Mucosa of descending colon (tissue), 3 donors: ENCODE data around the gene CDK5RAP3. TPM values are rescaled to one million over a fixed set of nuclear protein-coding genes. Genes with fewer than 3 reads are reported as not detected.

Experiments used
- ATAC-seq: fragments of 200-7000 bp; cut with Tn5 transposase; one replicate; pipeline ENCODE4 v1.9.1; 2020; ENCODE audit warnings: mild to moderate bottlenecking, moderate library complexity
- DNase-seq, 3 donors: peaks; one replicate each; pipeline ENCODE4 v3.0.0-alpha.2; 2020
- H3K36me3 ChIP-seq: fragments of 200-600 bp; one replicate; pipeline ENCODE4 v1.8.0; 2021; ENCODE audit warnings: low read depth, mild to moderate bottlenecking
- H3K4me1 ChIP-seq: fragments of 200-600 bp; one replicate; pipeline ENCODE4 v1.8.0; 2021; ENCODE audit warnings: low read depth, mild to moderate bottlenecking
- H3K4me3 ChIP-seq: fragments of 200-600 bp; one replicate; pipeline ENCODE4 v1.8.0; 2021; ENCODE audit warnings: mild to moderate bottlenecking
- H3K9me3 ChIP-seq: fragments of 200-600 bp; one replicate; pipeline ENCODE4 v1.8.0; 2021; ENCODE audit warnings: mild to moderate bottlenecking
- intact Hi-C, 2 donors: fragments of 100-400 bp; cut with DNase I in 1 of 2; cut with micrococcal nuclease in 1 of 2; formaldehyde crosslinking; loops; one replicate each; pipeline versions ENCODE4 v1.11.0 to v1.11.1; 2022; cut with DNase I, micrococcal nuclease
- total RNA-seq, 3 donors: library from RNA; stranded (reverse); fragmentation: NEBNext Ultra II Directional in 2 of 3; extraction: Animal tissue kit (Norgen Biotek cat#: 25700) in 2 of 3; gene quantifications; one replicate each; pipeline versions ENCODE4 v1.2.1 to v1.2.4, GENCODE V29; 2021 to 2023
- TF ChIP-seq, protein P1 (sequence below): fragments of 200-600 bp; IDR thresholded peaks from one replicate; pipeline ENCODE4 v1.8.0; 2022; ENCODE audit warnings: antibody characterized with exemption, mild to moderate bottlenecking
- donor health status: DM: no; HTN: no; CAD: no; lungs with moderate emphysema.
- donor health status: DM: no; HTN: no; CAD: no.
- donor health status: DM: no; HTN: yes; CAD: no.

CDK5RAP3 gene
- total RNA-seq, 3 donors from 2014 or later = 136 to 215 (median 163) TPM

GRCh38 chr17:47980541-47980940 is 9.6 kb downstream of the CDK5RAP3 start:
- ATAC-seq (no peak), DNase-seq (no peak)
- Histone ChIP-seq H3K4me1 (no peaks in the 10 kb centered on the region), H3K36me3 (peaks cover 6% of the 10 kb centered on the region), H3K4me3 (no peak overlapping the region), H3K9me3 (no peaks in the 10 kb centered on the region)
- intact Hi-C loops = no loop called here
- TF ChIP-seq, protein P1, sequence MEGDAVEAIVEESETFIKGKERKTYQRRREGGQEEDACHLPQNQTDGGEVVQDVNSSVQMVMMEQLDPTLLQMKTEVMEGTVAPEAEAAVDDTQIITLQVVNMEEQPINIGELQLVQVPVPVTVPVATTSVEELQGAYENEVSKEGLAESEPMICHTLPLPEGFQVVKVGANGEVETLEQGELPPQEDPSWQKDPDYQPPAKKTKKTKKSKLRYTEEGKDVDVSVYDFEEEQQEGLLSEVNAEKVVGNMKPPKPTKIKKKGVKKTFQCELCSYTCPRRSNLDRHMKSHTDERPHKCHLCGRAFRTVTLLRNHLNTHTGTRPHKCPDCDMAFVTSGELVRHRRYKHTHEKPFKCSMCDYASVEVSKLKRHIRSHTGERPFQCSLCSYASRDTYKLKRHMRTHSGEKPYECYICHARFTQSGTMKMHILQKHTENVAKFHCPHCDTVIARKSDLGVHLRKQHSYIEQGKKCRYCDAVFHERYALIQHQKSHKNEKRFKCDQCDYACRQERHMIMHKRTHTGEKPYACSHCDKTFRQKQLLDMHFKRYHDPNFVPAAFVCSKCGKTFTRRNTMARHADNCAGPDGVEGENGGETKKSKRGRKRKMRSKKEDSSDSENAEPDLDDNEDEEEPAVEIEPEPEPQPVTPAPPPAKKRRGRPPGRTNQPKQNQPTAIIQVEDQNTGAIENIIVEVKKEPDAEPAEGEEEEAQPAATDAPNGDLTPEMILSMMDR = no peak

DNA sequence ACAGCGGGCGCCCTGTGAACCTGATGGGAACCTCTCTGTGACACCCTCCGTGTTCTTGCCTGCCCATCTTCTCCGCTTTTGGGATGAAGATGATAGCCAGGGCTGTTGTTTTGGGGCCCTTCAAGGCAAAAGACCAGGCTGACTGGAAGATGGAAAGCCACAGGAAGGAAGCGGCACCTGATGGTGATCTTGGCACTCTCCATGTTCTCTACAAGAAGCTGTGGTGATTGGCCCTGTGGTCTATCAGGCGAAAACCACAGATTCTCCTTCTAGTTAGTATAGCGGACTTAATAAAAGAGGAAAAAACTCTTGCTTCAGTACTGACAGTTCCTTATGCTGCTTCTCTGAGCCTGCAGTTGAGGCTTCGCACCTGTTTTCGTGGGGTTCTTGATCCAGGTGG is 10.5 kb downstream of the CDK5RAP3 start:
- intact Hi-C loops = no loop called here
- no peak for ATAC-seq
- peaks cover 6% of the 10 kb centered on the region for H3K36me3 ChIP-seq

GRCh38 chr17:47982091-47982617 is 11.2 kb downstream of the CDK5RAP3 start:
- Histone ChIP-seq H3K9me3 (no peaks in the 10 kb centered on the region), H3K36me3 (peaks cover 6% of the 10 kb centered on the region), H3K4me3 (no peak overlapping the region), H3K4me1 (no peaks in the 10 kb centered on the region)
- TF ChIP-seq, protein P1 = no peak
- DNase-seq = no peak
- intact Hi-C loops = no loop called here
- no peak for ATAC-seq

More for the DNA sequence above, 10.5 kb downstream of the CDK5RAP3 start:
- no peaks in the 10 kb centered on the region for H3K9me3 ChIP-seq
- no peak overlapping the region for H3K4me3 ChIP-seq
- TF ChIP-seq, protein P1 = no peak
- no peaks in the 10 kb centered on the region for H3K4me1 ChIP-seq
- no peak for DNase-seq

- TF ChIP-seq, protein P1 = no peak
- DNase-seq (no peak), ATAC-seq (no peak)
- peaks cover 3% of the 10 kb centered on the region for H3K36me3 ChIP-seq
- no peaks in the 10 kb centered on the region for H3K9me3 ChIP-seq
- no peak overlapping the region for H3K4me3 ChIP-seq
- H3K4me1 ChIP-seq = no peaks in the 10 kb centered on the region
- intact Hi-C loops = no loop called here
Observed at GRCh38 chr17:47982645-47983390, 11.9 kb downstream of the CDK5RAP3 start.

- no peaks in the 10 kb centered on the region for H3K9me3 ChIP-seq
- TF ChIP-seq, protein P1 = no peak
- peaks cover 3% of the 10 kb centered on the region for H3K36me3 ChIP-seq
- ATAC-seq (no peak), DNase-seq (no peak)
- intact Hi-C loops = no loop called here
- H3K4me3 ChIP-seq = no peak overlapping the region
- no peaks in the 10 kb centered on the region for H3K4me1 ChIP-seq
Observed at GRCh38 chr17:47983492-47984223, 12.7 kb downstream of the CDK5RAP3 start.
